NT2/D1 (cell line): ENCODE results near the gene LPCAT2.

ENCODE experiments used
- DNase-seq: peaks from one replicate; pipeline ENCODE4 v3.0.0-alpha.2; 2011; ENCODE audit warnings: low read depth, low spot score
- H3K27me3 ChIP-seq: 2 replicates; pipeline ENCODE4 v1.6.0; 2011; ENCODE audit warnings: mild to moderate bottlenecking; ENCODE audit not compliant: insufficient read length, insufficient read depth
- H3K36me3 ChIP-seq: 2 replicates; pipeline ENCODE4 v1.6.1; 2011; ENCODE audit warnings: mild to moderate bottlenecking, low read length, mixed read lengths; ENCODE audit not compliant: insufficient read depth, insufficient read length
- H3K4me1 ChIP-seq: 2 replicates; pipeline ENCODE4 v1.5.1; 2011; ENCODE audit not compliant: insufficient read depth, insufficient read length
- H3K4me3 ChIP-seq: 2 replicates; pipeline ENCODE4 v1.5.1; 2011; ENCODE audit warnings: low read depth; ENCODE audit not compliant: insufficient read length
- H3K9ac ChIP-seq: 2 replicates; pipeline ENCODE4 v1.6.0; 2011; ENCODE audit warnings: low read depth; ENCODE audit not compliant: insufficient read length
- H3K9me3 ChIP-seq: 2 replicates; pipeline ENCODE4 v1.5.1; 2011; ENCODE audit warnings: mild to moderate bottlenecking, low read length; ENCODE audit not compliant: insufficient read depth
- SUZ12 ChIP-seq: IDR thresholded peaks from 2 replicates; pipeline ENCODE4 v1.6.1; 2011; ENCODE audit not compliant: insufficient read length, insufficient read depth; ENCODE audit errors: extremely low read depth
- YY1 ChIP-seq: IDR thresholded peaks from 2 replicates; pipeline ENCODE4 v1.6.1; 2011; ENCODE audit not compliant: insufficient read length, insufficient read depth
- ZNF274 ChIP-seq: IDR thresholded peaks from 2 replicates; pipeline ENCODE4 v1.6.1; 2011; ENCODE audit warnings: mild to moderate bottlenecking, low read depth, low read length

Gene LPCAT2

GRCh38 chr16:55492756-55493380, 16.0 kb upstream of the LPCAT2 start:
- Histone ChIP-seq H3K4me1 (peaks cover 4% of the 10 kb centered on the region), H3K9me3 (no peaks in the 10 kb centered on the region), H3K36me3 (peaks cover 96% of the 10 kb centered on the region), H3K4me3 (no peak overlapping the region), H3K9ac (no peak overlapping the region), H3K27me3 (no peaks in the 10 kb centered on the region)
- TF ChIP-seq YY1 (no peak), ZNF274 (no peak), SUZ12 (no peak)
- no peak for DNase-seq

GRCh38 chr16:55494994-55495421, 13.9 kb upstream of the LPCAT2 start:
- no peak for DNase-seq

GRCh38 chr16:55495616-55496289, 13.1 kb upstream of the LPCAT2 start:
- no peak for DNase-seq
- no peaks in the 10 kb centered on the region for H3K9me3 ChIP-seq
- H3K27me3 ChIP-seq, result no peaks in the 10 kb centered on the region
- TF ChIP-seq YY1, result no peak
- TF ChIP-seq ZNF274, result no peak
- no peak for TF ChIP-seq SUZ12
- H3K36me3 ChIP-seq, result peaks cover 87% of the 10 kb centered on the region
- no peak overlapping the region for H3K9ac ChIP-seq
- peaks cover 11% of the 10 kb centered on the region for H3K4me1 ChIP-seq
- no peak overlapping the region for H3K4me3 ChIP-seq

More at GRCh38 chr16:55494994-55495421, 13.9 kb upstream of the LPCAT2 start:
- peaks cover 5% of the 10 kb centered on the region for H3K4me1 ChIP-seq
- H3K4me3 ChIP-seq, result no peak overlapping the region
- H3K9ac ChIP-seq, result no peak overlapping the region
- H3K9me3 ChIP-seq, result no peaks in the 10 kb centered on the region
- peaks cover 89% of the 10 kb centered on the region for H3K36me3 ChIP-seq
- TF ChIP-seq SUZ12 (no peak), YY1 (no peak)
- no peaks in the 10 kb centered on the region for H3K27me3 ChIP-seq

GRCh38 chr16:55496509-55497145, 12.2 kb upstream of the LPCAT2 start:
- no peak for DNase-seq
- H3K4me3 ChIP-seq, result no peak overlapping the region
- no peak overlapping the region for H3K9ac ChIP-seq
- no peaks in the 10 kb centered on the region for H3K9me3 ChIP-seq
- peaks cover 87% of the 10 kb centered on the region for H3K36me3 ChIP-seq
- H3K27me3 ChIP-seq, result no peaks in the 10 kb centered on the region
- no peak for TF ChIP-seq YY1
- TF ChIP-seq ZNF274, result no peak
- no peak for TF ChIP-seq SUZ12
- peaks cover 13% of the 10 kb centered on the region for H3K4me1 ChIP-seq

GRCh38 chr16:55497558-55497957, 11.3 kb upstream of the LPCAT2 start:
- Histone ChIP-seq H3K4me3 (no peak overlapping the region), H3K9me3 (no peaks in the 10 kb centered on the region), H3K27me3 (no peaks in the 10 kb centered on the region), H3K4me1 (peaks cover 19% of the 10 kb centered on the region), H3K9ac (no peak overlapping the region), H3K36me3 (peaks cover 87% of the 10 kb centered on the region)
- DNase-seq, result no peak
- TF ChIP-seq YY1, result no peak
- no peak for TF ChIP-seq SUZ12
- no peak for TF ChIP-seq ZNF274

GRCh38 chr16:55498101-55498500, 10.8 kb upstream of the LPCAT2 start:
- no peak for DNase-seq
- peaks cover 87% of the 10 kb centered on the region for H3K36me3 ChIP-seq
- peaks cover 19% of the 10 kb centered on the region for H3K4me1 ChIP-seq
- H3K4me3 ChIP-seq, result no peak overlapping the region
- no peak for TF ChIP-seq SUZ12
- TF ChIP-seq ZNF274, result no peak
- no peak for TF ChIP-seq YY1
- H3K9me3 ChIP-seq, result no peaks in the 10 kb centered on the region
- H3K9ac ChIP-seq, result no peak overlapping the region
- H3K27me3 ChIP-seq, result no peaks in the 10 kb centered on the region

- Histone ChIP-seq H3K27me3 (no peaks in the 10 kb centered on the region), H3K4me1 (peaks cover 19% of the 10 kb centered on the region), H3K9me3 (no peaks in the 10 kb centered on the region), H3K4me3 (no peak overlapping the region), H3K36me3 (peaks cover 87% of the 10 kb centered on the region), H3K9ac (no peak overlapping the region)
- no peak for DNase-seq
- TF ChIP-seq YY1 (no peak), SUZ12 (no peak), ZNF274 (no peak)
Measured at GRCh38 chr16:55499281-55499680, 9.6 kb upstream of the LPCAT2 start.
